ENCODE data around the gene EYS.

GRCh38 chr6:64143101-64143500 is 1563.9 kb downstream of the EYS start:
- TF ChIP-seq, protein P1, sequence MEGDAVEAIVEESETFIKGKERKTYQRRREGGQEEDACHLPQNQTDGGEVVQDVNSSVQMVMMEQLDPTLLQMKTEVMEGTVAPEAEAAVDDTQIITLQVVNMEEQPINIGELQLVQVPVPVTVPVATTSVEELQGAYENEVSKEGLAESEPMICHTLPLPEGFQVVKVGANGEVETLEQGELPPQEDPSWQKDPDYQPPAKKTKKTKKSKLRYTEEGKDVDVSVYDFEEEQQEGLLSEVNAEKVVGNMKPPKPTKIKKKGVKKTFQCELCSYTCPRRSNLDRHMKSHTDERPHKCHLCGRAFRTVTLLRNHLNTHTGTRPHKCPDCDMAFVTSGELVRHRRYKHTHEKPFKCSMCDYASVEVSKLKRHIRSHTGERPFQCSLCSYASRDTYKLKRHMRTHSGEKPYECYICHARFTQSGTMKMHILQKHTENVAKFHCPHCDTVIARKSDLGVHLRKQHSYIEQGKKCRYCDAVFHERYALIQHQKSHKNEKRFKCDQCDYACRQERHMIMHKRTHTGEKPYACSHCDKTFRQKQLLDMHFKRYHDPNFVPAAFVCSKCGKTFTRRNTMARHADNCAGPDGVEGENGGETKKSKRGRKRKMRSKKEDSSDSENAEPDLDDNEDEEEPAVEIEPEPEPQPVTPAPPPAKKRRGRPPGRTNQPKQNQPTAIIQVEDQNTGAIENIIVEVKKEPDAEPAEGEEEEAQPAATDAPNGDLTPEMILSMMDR (IDR thresholded peaks at IDR 0.05) = no peak
- TF ChIP-seq, protein P2, sequence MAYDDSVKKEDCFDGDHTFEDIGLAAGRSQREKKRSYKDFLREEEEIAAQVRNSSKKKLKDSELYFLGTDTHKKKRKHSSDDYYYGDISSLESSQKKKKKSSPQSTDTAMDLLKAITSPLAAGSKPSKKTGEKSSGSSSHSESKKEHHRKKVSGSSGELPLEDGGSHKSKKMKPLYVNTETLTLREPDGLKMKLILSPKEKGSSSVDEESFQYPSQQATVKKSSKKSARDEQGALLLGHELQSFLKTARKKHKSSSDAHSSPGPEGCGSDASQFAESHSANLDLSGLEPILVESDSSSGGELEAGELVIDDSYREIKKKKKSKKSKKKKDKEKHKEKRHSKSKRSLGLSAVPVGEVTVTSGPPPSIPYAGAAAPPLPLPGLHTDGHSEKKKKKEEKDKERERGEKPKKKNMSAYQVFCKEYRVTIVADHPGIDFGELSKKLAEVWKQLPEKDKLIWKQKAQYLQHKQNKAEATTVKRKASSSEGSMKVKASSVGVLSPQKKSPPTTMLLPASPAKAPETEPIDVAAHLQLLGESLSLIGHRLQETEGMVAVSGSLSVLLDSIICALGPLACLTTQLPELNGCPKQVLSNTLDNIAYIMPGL (CRISPR knock-in tag; IDR thresholded peaks at IDR 0.05; ENCODE audit: borderline replicate concordance) = no peak
- TF ChIP-seq POLR2A (IDR thresholded peaks at IDR 0.05; ENCODE audit: low read length) (no peak), RFX5 (IDR thresholded peaks at IDR 0.05) (no peak), HOXA7 (CRISPR knock-in tag; IDR thresholded peaks at IDR 0.05) (no peak), RARB (CRISPR knock-in tag; IDR thresholded peaks at IDR 0.05) (no peak), MAZ (IDR thresholded peaks at IDR 0.05; ENCODE audit: borderline replicate concordance, low read depth, low read length) (no peak), KDM1A (IDR thresholded peaks at IDR 0.05; ENCODE audit: low read depth) (no peak), ZNF302 (CRISPR knock-in tag; IDR thresholded peaks at IDR 0.05) (no peak), EP300 (IDR thresholded peaks at IDR 0.05) (no peak), MAX (IDR thresholded peaks at IDR 0.05) (no peak)
- TF ChIP-seq, protein P3, sequence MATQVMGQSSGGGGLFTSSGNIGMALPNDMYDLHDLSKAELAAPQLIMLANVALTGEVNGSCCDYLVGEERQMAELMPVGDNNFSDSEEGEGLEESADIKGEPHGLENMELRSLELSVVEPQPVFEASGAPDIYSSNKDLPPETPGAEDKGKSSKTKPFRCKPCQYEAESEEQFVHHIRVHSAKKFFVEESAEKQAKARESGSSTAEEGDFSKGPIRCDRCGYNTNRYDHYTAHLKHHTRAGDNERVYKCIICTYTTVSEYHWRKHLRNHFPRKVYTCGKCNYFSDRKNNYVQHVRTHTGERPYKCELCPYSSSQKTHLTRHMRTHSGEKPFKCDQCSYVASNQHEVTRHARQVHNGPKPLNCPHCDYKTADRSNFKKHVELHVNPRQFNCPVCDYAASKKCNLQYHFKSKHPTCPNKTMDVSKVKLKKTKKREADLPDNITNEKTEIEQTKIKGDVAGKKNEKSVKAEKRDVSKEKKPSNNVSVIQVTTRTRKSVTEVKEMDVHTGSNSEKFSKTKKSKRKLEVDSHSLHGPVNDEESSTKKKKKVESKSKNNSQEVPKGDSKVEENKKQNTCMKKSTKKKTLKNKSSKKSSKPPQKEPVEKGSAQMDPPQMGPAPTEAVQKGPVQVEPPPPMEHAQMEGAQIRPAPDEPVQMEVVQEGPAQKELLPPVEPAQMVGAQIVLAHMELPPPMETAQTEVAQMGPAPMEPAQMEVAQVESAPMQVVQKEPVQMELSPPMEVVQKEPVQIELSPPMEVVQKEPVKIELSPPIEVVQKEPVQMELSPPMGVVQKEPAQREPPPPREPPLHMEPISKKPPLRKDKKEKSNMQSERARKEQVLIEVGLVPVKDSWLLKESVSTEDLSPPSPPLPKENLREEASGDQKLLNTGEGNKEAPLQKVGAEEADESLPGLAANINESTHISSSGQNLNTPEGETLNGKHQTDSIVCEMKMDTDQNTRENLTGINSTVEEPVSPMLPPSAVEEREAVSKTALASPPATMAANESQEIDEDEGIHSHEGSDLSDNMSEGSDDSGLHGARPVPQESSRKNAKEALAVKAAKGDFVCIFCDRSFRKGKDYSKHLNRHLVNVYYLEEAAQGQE (IDR thresholded peaks at IDR 0.05) = no peak

All from A549 (cell line).